Right lobe of liver (tissue), 4 donors: Measurements from ENCODE around the gene HHAT.

Experiments
- POLR2A ChIP-seq: fragments of 450-650 bp; IDR thresholded peaks from one replicate; pipeline ENCODE4 v1.6.1; 2017; ENCODE audit warnings: antibody characterized with exemption, mild to moderate bottlenecking
- TF ChIP-seq, protein P1 (sequence below), 4 donors: fragments of 200-600 bp in 3 of 4; fragments of 450-650 bp in 1 of 4; IDR thresholded peaks; one replicate each; pipeline versions ENCODE4 v1.5.1 to v1.8.0; 2016 to 2022; ENCODE audit warnings: antibody characterized with exemption in 4 of 4, mild to moderate bottlenecking in 2 of 4
- donor health status: DM: no; HTN: no; CAD: no.
- donor health status: DM: no; HTN: no; CAD: no.
- donor health status: DM: no; HTN: yes; CAD: no.

DNA sequence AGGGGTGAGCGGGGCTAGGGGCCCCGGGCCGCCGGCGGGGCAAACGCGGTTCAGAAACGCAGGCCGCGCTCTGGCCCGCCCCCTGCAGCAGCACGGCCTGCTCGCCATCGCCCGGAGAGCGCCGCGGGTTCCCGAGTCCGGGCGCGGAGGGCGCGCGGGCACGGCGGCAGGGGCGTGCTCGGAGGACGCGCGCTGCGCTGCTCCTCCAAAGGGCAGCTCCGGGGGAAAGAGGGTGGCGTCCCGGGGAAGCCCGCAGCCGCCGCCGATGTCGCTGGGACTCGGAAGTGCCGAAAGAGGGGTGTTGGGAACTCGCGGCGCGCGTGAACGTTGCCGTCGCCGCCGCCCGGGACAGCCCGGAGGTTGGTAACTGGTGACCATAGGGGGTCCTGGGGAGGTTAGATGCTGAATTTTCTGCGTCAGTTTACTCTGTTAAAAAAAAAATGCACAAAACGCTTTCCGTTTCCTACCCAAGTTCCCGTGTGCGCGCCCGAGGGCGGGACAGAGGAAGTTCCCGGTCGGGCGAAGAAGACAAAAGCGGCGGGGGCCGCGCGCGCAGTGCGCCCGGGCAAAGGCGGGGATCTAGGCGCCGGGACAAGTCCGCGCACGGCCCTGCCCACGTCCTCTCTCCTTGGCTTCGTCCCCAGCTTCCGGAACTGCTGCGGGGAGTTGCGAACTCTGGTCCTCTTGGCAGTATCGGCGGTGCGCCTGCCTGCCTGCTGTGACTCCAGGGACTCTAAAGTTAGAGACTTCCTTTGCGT, at the start of gene HHAT:
- TF ChIP-seq, protein P1, sequence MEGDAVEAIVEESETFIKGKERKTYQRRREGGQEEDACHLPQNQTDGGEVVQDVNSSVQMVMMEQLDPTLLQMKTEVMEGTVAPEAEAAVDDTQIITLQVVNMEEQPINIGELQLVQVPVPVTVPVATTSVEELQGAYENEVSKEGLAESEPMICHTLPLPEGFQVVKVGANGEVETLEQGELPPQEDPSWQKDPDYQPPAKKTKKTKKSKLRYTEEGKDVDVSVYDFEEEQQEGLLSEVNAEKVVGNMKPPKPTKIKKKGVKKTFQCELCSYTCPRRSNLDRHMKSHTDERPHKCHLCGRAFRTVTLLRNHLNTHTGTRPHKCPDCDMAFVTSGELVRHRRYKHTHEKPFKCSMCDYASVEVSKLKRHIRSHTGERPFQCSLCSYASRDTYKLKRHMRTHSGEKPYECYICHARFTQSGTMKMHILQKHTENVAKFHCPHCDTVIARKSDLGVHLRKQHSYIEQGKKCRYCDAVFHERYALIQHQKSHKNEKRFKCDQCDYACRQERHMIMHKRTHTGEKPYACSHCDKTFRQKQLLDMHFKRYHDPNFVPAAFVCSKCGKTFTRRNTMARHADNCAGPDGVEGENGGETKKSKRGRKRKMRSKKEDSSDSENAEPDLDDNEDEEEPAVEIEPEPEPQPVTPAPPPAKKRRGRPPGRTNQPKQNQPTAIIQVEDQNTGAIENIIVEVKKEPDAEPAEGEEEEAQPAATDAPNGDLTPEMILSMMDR (IDR thresholded peaks at IDR 0.05): peak in 2 of 4 donors; percentile 24 to 37
- TF ChIP-seq POLR2A: peak; percentile 63
